CD4-positive, alpha-beta T cell treated with Interleukin-12 subunit alpha and Interleukin-12 subunit beta, for 1 hour (primary cell): Measurements from ENCODE around the gene LYZ.

Experiments
- DNase-seq: peaks from one replicate; pipeline ENCODE4 v3.0.0-alpha.2; 2020

Gene LYZ

GRCh38 chr12:69389831-69390230, 41.6 kb downstream of the LYZ start:
- DNase-seq = no peak

- DNase-seq = no peak
These were observed 44.2 kb downstream of the LYZ start for GRCh38 chr12:69392179-69392928.

- no peak for DNase-seq
These were observed 47.9 kb downstream of the LYZ start for GRCh38 chr12:69396041-69396440.

- DNase-seq = no peak
These were observed 48.8 kb downstream of the LYZ start for GRCh38 chr12:69396963-69397362.

GRCh38 chr12:69397978-69398377, 49.8 kb downstream of the LYZ start:
- DNase-seq = no peak

GRCh38 chr12:69401940-69402339, 53.8 kb downstream of the LYZ start:
- DNase-seq = no peak
